ENCODE results near the gene STON2. TPM values are rescaled to one million over a fixed set of nuclear protein-coding genes. Genes with fewer than 3 reads are reported as not detected.
"Not testable (repeated sequence)": the region's sequence is repeated elsewhere in the genome, so short reads cannot be mapped to it uniquely, and the experiment has no call there.

The STON2 gene
- total RNA-seq, 2 donors from 2014 or later: 8.6 to 14.1 TPM

DNA sequence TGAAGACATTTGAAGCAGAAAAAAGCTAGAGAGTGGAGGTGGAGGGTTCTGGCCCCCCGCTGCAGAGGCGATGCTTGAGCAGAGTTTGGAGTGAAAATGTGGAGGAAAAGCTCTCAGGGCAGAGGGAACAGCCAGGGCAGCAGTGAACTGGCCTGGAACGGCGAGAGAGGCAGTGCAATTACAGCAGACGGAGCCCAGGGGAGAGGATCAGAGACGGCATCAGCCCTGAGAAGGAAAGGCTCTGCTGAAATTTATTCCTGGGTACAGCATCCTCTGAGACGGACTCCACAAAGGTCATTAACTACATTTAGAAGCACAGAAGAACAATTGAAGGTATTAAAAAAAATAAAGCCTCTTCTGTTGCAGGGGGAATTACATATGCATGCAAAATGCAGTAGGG is 14.2 kb downstream of the STON2 start:
- H3K9me3 ChIP-seq: no peaks in the 10 kb centered on the region
- no peak overlapping the region for H3K27ac ChIP-seq
- no peak for DNase-seq (ENCODE audit: low spot score)
- H3K4me3 ChIP-seq: no peak overlapping the region
- no peaks in the 10 kb centered on the region for H3K36me3 ChIP-seq
- H3K4me1 ChIP-seq: no peaks in the 10 kb centered on the region
- no peaks in the 10 kb centered on the region for H3K27me3 ChIP-seq
- TF ChIP-seq, protein P1, sequence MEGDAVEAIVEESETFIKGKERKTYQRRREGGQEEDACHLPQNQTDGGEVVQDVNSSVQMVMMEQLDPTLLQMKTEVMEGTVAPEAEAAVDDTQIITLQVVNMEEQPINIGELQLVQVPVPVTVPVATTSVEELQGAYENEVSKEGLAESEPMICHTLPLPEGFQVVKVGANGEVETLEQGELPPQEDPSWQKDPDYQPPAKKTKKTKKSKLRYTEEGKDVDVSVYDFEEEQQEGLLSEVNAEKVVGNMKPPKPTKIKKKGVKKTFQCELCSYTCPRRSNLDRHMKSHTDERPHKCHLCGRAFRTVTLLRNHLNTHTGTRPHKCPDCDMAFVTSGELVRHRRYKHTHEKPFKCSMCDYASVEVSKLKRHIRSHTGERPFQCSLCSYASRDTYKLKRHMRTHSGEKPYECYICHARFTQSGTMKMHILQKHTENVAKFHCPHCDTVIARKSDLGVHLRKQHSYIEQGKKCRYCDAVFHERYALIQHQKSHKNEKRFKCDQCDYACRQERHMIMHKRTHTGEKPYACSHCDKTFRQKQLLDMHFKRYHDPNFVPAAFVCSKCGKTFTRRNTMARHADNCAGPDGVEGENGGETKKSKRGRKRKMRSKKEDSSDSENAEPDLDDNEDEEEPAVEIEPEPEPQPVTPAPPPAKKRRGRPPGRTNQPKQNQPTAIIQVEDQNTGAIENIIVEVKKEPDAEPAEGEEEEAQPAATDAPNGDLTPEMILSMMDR (IDR thresholded peaks at IDR 0.05): no peak

DNA sequence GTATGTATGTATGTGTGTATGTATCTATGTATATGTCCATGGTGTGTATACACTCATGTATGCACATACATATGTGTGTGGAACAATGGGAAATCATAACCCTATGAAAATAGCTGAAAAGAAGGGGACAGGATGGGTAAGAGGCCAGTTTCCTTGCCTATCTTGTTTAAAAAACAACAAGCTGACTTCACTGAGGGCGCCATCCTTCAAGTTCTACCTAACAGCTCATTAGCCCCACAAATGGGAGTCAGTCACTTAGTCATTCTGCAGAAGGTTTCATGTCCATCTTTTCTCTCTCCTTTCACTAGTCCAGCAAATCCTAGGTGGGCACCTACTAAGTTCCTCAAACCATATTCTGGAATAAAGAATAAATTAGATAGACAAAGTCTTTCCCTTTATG is 14.7 kb downstream of the STON2 start:
- H3K27me3 ChIP-seq: no peaks in the 10 kb centered on the region
- DNase-seq (ENCODE audit: low spot score): no peak
- no peaks in the 10 kb centered on the region for H3K4me1 ChIP-seq
- H3K36me3 ChIP-seq: no peaks in the 10 kb centered on the region
- H3K9me3 ChIP-seq: peaks cover 0 to under 1% of the 10 kb centered on the region in 2 donors
- H3K4me3 ChIP-seq: no peak overlapping the region
- TF ChIP-seq, protein P1 (IDR thresholded peaks at IDR 0.05): no peak
- no peak overlapping the region for H3K27ac ChIP-seq

DNA sequence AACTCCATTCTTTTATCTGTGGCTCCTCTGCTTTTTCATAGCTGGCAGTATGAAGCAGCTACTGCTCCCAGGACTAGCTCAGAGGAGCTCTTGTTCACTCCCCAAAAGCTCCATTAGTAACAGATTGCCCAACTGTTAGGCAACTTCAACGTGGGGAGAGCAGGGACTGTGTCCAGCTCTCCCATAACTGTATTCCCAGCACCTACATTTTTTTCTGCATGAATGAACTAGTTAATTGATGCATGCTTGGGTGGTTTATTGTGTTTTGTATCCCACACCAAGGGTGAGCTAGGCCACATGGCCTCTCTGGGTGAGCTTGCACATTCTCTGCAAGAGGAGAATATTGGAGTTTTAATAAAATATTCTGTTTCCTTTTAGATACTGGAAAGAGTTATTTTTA is 15.2 kb downstream of the STON2 start:
- no peak for DNase-seq (ENCODE audit: low spot score)
- TF ChIP-seq, protein P1 (IDR thresholded peaks at IDR 0.05): no peak
- H3K4me3 ChIP-seq: no peak overlapping the region
- no peak overlapping the region for H3K27ac ChIP-seq
- no peaks in the 10 kb centered on the region for H3K36me3 ChIP-seq
- peaks cover 0 to 4% of the 10 kb centered on the region in 2 donors for H3K9me3 ChIP-seq
- no peaks in the 10 kb centered on the region for H3K4me1 ChIP-seq
- no peaks in the 10 kb centered on the region for H3K27me3 ChIP-seq

DNA sequence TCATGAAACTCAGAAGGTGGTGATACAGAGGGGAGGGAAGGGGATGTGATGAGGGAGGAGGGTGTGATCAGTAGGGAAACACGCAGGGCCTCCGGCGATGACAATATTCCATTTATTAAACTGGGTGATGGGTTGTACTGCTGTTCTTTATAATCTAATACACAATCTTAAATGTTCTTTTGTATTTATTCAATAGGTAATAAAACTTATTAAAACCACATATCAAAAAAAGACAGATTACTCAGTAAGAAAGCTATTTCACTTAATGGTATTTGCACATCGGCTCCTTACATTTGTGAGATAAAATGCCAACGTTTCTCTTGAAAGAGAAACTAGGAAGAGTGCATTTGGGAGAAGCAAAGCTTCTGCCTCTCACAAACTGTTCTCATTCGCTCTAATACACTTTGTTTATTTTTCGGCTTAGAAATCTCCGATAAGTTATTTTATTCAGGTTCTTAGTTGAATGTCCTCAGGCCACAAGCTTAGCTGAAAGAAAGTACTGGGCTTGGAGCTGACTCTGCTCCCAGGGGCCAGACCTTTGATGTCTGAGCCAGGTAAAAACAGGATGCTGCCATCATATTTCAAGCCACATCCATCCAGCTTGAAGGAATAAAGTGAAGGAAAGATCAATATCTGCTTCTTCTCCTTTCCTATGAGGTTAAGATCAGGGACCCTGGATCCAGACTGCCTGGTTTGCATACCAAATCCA is 17.5 kb downstream of the STON2 start:
- Histone ChIP-seq H3K4me1 (no peaks in the 10 kb centered on the region), H3K27me3 (no peaks in the 10 kb centered on the region), H3K36me3 (no peaks in the 10 kb centered on the region), H3K27ac (no peak overlapping the region), H3K4me3 (no peak overlapping the region), H3K9me3 (peaks cover 0 to 4% of the 10 kb centered on the region in 2 donors)
- DNase-seq (ENCODE audit: low spot score): no peak
- TF ChIP-seq, protein P1 (IDR thresholded peaks at IDR 0.05): no peak

DNA sequence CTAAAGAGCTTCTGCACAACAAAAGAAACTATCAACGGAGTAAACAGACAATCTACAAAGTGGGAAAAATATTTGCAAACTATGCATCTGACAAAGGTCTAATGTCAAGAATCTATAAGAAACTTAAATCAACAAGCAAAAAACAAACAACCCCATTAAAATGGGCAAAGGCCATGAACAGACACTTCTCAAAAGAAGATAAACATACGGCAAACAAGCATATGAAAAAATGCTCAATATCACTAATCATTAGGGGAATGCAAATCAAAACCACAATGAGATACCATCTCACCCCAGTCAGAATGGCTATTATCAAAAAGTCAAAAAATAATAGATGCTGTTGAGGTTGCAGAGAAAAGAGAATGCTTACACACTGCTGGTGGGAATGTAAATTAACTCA is 20.1 kb downstream of the STON2 start:
- DNase-seq (ENCODE audit: low spot score); H3K36me3 ChIP-seq; H3K4me3 ChIP-seq; H3K27ac ChIP-seq; H3K27me3 ChIP-seq; H3K4me1 ChIP-seq; H3K9me3 ChIP-seq: not testable (repeated sequence)

DNA sequence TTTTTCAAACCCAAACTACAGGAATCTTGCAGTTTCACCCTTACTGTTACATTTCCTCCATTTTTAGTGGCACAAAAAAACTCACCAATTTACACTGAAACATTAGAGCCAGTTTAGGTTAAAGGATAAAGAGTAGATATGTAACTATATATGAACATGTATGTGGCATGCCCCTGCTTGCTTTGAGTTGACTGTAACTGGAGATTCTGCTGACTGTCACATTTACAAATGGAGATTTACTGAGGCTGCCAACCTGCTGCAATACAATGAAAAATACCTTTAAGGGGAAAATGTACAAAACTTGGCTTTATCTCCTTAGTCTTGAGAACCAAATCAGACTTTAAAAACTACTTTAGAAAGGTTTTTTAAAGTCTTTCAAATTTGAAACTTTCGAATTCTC is 28.3 kb downstream of the STON2 start:
- Histone ChIP-seq H3K4me3 (no peak overlapping the region), H3K27me3 (no peaks in the 10 kb centered on the region), H3K9me3 (no peaks in the 10 kb centered on the region), H3K36me3 (no peaks in the 10 kb centered on the region), H3K27ac (no peak overlapping the region), H3K4me1 (no peaks in the 10 kb centered on the region)
- TF ChIP-seq, protein P1 (IDR thresholded peaks at IDR 0.05): no peak
- DNase-seq (ENCODE audit: low spot score): no peak
